GM19455 (cell line): ENCODE data around the gene NCBP2.
A peak's percentile ranks its signal among the peaks of the same experiment; 100 is the strongest.

Experiments used
- ATAC-seq: cut with Tn5 transposase; IDR thresholded peaks from one replicate; pipeline ENCODE4 v1.9.1; 2021; ENCODE audit not compliant: unreplicated experiment

The NCBP2 gene

DNA sequence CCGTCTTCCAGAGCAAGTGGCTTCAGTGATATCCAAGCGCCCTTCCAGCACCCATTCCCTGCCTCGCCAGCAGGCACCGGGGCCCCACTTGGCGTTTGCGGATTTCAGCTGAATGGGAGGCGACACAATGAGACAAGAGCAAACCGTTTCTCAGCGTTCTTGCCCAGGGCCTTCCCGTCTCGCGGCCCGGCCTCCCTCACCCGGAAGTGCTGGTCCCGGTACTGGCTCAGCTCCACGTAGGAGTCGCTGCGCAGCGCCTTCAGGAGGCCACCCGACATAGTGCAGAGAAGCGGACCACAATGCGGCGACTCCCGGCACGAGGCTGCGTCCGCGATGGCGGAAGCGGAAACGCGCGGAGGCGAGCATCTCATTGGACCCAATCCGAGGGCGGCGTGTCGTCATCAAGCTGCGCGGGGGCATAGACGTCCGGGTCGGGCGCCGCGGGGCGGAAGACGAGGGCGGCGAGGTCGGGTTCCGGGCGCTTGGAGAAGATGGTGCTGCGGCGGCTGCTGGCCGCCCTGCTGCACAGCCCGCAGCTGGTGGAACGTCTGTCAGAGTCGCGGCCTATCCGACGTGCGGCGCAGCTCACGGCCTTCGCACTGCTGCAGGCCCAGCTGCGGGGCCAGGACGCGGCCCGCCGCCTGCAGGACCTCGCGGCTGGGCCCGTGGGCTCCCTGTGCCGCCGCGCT is at the start of gene NCBP2:
TSS of gene NCBP2 (minus strand) at position 303 of the 689 bp plus-strand sequence. CDS start at position 278, 25 bp downstream.
- peak; percentile 91 for ATAC-seq

DNA sequence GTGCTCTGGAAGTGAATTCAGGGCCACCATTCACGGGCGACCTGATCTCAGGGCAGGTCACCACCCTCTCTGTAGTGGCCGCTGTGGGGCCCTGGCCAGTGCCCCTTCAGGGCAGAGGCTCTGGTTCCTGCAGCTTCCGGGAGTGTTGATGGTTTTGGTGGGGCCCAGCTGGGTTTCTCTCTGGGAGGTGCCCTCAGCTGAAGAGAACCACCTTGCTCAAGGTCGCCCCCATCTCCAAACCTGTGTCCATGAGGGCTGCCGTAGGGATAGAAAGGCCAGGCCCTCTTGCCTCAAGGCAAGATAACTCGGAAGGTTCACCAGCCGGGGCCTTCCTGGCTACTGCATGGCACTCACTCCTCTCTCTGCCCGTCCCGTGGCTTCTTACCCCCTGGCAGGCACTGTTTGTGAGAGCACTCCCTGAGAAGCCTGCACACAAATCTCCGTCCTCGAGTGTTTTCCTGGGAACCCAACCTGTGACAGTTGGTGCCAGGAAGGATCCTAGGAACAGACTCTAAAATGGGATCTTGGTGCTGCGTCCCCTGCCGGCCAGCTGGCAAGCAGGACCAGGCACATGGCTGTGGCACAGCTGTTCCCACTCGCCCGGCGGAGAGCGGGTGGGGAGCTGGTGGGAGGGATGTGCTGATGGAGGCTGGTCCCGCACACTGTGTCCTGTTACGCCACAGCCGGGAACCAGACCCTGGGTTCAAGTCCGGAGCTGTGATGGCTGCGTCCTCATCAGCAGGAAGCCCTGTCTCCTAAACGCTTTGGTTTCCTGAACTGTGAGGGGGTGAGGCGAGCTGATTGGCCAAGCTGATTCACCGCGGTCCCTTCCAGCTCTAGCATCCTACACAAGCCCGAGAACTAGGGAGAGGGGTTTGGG is 49.5 kb upstream of the NCBP2 start:
- no peak for ATAC-seq

DNA sequence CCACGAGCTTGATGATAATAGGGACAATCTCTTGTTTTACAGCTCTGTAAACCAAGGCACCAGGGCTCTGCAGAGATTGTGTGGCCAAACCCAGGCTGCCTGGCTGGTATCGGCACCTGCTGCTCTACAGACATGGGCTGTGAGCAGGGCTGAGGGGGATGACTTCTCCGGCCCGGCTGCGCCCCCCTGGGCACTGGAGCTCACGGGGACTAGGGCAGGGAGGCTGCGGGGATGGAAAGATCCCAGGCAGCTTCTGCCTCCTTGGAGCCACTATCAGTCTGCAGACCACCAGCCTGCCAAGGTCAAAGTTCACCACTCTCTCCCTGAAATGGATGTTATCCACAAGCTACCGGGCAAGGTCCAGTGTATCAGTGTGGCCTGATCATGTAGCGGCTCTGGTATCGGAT is 48.3 kb upstream of the NCBP2 start:
- no peak for ATAC-seq

DNA sequence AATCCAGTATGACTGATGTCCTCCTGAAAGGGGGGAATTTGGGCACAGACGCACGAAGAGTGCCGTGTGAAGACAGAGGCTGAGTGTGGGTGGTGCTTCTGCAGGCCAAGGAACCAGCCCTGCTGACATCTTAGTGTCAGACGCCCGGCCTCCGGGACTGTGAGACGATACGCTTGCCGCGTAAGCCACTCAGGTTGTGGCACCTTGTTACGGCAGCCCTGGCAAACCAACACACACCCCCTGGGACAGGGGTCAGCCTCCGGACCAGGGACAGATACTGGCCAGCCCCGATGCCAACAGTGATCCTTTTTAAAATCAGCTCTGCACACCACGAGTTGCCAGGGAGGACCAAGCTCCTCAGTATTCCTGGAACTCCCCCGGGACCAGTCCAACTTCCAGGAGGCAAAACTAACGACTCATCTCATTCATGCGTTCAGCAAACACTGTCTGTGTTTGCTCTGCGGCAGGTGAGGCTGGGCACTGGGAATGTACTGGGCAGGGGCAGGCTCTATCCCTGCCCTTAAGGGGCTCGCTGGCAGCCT is 47.5 kb upstream of the NCBP2 start:
- ATAC-seq: no peak

DNA sequence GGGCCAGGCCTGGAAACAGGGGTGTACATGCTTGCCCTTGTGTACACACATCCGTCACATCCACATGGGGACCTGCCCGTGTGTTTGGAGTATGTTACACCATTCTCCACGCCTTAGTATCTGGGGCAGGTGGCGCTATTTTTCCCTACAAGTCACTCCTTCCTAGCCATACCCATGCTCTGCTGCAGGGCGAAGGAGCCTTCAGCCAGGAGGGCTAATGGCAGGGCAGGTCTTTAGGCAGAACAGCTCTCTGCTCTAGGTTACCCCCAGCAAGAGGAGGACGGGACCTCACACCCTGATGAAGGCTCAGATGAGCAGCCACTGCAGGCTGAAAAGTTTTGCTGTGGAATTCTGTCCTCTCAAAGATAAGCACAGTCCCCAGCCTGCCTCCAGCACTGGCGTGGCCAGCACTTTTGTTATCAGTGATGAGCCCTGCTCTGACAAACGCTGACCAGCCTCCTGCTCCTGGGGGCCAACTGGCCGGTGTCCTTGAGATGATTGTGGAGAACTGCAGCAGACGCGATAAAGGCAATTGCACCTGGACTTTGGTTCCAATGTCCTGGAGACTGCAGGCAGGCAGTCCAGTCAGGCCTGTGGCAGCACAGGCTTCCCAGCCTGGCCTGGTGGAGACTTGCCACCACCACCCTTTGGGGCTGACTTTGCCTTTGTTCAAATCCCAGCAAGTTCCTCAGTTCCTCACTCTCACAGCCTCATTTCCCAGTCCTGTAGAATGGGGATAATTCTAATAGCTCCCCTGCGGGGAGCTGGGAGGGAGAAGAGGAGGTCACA is 46.1 kb upstream of the NCBP2 start:
- ATAC-seq: no peak

DNA sequence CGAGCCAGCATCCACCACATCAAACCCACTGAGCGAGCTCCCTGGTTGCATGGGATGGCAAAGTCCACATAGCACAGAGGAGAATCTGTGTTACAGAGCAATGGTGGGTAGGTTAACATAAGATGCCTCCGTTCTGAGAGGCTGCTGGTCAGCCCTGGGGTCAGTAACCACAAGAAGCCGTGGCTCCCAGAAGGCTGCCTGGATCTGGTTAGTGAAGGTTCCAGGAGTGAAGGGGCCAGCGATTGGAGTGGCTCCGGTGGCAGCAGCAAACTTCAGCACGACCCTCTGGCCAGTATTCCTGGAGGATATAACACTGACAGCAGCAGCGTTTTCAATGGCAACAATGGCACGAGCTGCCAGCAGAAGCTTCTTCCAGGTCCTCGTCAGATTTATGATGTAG is 44.7 kb upstream of the NCBP2 start:
- ATAC-seq: no peak

DNA sequence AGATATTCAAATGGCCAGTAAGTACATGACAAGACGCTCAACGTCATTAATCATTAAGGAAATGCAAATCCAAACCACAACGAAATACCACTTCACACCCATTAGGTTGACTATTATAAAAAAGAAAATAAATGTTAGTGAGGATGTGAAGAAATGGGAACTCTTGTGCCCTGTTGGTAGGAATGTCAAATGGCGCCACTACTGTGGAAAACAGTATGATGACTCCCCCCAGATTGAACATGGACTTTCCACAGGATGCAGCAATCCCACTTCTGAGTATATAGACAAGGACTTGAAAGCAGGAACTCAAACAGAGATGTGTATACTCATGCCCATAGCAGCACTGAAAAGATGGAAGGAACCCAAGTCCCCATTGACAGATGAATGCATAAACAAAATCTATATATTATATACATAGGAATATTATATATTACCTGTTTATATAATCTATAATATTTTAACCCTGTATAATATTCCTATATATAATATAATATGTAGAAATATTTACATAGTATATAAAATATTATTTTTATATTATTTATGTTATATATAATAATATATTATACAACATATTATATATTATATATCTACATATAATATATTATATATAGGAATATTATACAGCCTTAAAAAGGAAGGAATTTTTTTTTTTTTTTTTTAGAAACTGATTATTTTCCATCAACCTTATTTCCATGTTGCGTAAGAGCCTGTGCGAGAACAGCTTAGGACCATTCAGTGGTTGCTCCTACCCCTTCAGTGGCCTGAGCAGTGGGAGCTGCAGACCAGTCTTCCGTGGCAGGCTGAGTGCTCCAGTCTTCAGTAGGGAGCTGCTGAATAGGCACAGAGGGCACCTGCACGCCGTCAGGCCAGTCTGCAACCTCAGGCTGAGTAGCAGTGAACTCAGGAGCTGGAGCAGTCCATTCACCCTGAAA is 43.9 kb upstream of the NCBP2 start:
- ATAC-seq: no peak

DNA sequence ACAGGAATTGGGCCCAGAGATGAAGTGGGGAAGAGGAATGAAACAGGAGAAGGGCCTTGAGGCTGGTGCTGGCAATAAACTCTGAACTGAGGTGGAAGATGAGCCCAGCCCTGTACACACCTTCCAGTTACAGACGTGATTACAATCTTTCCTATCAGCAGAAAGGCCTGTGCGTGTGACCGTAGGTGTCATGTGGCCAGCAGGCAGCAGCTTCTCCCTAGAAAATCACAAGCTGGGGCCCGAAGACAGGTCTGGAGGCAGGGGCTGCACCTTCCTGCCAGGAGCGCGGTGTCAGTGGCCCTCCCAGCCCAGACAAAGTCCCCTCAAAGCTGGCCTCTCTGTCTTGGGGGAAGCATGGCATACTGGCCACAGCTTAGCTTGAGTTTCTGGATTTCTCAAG is 43.0 kb upstream of the NCBP2 start:
- no peak for ATAC-seq

DNA sequence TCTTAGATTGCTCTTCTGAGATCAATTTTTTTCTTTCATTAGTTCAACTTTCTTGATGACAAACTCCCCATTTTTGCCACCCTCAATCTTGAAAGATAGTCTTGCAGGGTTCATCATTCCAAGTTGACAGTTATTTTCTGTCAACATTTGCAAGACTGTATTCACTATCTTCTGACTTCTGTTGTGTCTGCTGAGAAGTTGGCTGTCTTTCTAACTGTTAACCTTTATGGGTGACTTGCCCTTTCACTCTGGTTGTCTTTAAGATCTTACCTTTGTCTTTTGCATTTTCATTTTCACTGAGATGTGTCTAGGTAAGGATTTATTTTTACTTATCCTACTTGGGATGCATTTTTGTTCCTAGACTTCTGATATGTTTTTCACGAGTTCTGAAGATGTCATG is 40.9 kb upstream of the NCBP2 start:
- ATAC-seq: no peak

DNA sequence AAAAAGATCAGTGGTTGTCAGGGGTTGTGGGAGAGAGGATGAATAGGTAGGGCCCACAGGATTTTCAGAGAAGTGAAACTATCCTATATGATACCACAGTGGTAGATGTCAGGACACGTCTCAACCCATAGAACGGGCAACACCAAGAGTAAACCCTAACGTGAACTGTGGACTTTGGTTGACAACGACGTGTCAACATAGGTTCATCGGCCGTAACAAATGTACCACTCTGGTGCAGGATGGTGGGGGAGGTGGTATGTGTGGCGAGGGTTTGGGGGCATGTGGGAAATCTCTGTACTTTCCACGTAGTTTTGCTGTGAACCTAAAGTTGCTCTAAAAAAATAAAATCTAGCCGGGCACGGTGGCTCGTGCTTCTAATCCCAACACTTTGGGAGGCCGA is 39.3 kb upstream of the NCBP2 start:
- no peak for ATAC-seq

DNA sequence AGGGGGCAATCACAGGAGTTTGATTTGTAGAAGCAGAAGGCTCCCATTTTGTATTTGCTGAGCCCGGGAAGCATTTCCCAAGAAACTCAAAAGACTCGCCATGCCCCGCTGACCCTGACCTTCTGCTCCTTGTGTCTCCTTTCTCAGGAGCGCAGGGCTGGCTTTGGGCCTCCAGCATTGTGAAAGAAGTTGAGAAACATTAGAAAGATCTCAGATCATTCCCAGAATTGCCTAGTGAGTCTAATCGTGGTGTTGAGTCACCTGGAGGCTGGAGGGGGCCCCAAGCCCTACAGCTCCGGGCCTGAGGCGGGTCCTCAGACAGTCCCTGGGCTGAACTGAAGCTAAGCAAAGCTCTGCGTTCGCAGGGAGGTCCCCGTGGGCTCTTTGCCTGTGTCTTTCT is 37.2 kb upstream of the NCBP2 start:
- no peak for ATAC-seq

DNA sequence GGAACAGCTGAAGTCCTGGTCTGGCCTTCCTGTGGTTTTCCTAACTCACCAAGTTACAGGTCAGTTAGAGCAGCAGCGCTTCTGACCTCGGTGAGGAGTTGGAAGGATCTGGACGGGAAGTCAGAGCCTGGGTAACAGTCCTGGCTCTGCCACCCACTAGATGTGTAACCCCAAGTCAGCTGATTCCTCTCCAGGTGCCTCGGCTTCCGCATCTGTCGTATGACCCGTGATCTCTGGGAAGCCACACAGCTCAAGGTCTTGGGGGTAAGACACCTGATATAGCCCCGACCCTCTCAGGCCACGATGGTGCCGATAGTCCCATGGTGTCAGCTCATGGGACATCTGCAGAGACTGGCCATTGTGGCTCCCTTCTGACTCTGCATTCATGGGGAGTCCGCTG is 34.6 kb upstream of the NCBP2 start:
- no peak for ATAC-seq

DNA sequence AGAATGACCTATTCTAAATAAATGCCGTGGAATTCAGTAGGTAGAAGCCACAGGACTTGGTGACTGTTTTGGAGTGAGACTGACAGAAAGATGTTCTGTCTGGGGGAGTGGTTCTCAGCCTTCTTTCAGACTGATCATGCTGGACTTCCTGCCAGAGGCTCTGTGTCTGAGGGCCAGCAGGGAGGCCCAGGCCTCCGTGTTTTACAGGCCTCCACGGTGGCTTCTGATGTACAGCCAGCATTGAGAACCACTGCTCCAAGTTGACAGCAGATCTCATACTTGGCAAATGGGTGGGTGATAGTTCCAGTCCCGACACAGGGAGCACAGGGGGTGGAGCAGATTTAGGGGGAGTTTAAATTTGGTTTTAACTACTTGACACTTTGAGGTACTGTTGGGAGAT is 33.0 kb upstream of the NCBP2 start:
- ATAC-seq: no peak

DNA sequence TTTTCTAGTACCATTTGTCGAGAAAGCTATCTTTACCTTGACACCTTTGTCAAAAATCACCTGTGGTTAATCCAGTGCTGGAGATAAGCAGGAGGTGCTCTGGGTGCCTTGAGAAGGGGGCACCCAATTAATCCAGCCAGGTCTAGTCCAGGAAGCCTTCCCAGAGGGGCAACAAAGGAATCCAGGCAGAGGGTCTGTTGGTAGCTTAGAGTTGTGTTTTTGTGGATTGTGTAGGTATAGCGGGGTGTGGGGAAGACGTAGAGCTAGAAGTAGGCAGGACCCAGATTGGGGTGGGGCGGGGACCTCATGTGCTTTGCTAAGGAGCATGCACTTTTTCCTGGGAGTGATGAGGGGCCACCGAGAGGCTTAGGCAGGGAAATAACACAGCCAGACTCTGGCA is 32.3 kb upstream of the NCBP2 start:
- no peak for ATAC-seq

DNA sequence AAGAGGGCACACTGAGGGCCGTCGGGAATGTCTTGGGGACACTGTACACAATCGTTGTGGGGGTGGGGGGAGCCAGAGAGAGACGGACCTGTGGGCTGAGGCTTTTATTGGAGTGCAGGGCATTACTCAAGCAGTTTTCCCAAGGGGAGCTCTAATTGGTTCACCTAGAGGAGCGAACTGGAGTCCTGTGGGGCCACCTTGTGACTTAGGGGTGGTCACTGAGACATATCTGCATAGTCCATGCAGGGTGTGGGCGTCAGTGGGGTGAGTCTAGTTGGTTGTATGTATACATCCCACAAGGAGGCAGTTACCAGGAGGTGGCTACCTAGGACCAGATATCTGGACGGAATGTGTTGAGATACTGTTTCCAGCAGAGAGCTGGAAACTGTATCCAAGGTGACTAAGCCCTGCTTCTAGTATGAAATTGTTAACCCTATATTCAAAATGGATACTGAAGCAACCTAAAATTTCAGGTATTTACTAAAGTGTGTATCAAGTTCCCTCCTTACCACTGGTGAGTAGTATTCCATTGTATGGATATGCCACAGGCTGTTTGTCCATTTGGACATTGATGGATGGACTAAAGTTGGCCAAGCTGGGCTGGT is 28.9 kb upstream of the NCBP2 start:
- ATAC-seq: no peak

DNA sequence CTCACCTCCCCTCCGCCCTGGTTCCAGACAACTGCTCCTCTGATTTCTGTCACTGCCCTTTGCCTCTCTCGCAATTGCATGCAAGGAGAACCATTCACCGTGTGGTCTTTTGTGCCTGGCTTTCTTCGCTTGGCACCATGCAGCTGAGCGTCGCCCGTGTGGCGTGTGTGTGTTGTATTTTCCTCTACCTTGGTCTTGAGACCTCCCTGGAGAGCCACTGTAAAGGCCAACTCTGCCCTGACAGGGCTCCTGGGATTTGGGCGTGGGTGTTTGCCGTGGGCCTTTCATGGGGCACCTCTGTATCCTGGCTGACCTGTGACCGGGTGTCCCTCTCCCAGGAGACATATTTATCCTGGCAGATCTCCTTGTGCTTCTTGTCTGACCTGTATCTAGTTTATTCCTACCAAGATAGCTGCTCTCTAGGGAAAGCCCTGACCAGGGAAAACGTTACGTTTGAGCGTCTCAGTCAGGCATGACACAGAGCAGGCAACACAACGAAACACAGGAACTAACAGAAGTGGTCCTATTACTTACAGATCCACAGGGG is 28.3 kb upstream of the NCBP2 start:
- ATAC-seq: no peak

DNA sequence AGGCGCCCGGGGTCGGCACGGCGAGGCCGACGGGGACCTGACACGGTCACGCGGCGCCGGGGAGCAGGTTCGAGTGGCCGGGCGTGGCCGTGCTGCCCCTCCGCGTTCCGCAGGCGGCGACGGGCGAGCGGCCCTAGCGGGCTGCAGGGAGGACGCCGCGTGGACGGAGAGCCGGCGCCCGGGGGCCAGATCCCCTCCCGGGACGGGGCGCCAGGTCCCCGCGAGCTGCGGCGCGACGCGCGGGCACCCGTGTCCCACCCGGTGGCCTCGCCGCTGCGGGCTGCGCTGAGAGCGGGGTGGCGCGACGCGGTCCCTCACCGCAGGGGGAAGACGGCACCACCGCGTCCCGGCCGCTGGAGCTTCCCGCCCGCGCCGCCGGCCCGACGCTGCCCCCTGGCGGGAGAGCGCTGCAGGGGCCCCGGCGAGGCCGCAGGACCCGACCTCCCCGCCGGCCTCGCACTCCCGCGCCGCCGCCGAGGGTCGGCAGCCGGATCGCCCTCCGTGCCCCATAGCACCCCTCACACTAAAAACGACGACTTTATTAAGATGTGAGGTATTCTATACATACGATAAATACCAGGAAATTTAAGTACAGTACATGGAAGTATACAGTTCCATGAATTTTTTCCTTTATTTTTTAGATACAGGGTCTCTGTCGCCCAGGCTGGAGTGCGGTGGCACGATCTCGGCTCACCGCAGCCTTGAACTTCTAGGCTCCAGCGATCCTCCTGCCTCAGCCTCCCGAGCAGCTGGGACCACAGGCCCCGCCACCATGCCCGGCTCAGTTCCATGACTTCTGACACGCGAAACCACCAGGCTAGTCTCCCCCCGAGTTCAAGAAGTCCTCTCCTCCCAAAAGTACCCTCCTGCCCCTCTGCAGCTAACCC is 27.6 kb upstream of the NCBP2 start:
- peak; percentile 49 for ATAC-seq

DNA sequence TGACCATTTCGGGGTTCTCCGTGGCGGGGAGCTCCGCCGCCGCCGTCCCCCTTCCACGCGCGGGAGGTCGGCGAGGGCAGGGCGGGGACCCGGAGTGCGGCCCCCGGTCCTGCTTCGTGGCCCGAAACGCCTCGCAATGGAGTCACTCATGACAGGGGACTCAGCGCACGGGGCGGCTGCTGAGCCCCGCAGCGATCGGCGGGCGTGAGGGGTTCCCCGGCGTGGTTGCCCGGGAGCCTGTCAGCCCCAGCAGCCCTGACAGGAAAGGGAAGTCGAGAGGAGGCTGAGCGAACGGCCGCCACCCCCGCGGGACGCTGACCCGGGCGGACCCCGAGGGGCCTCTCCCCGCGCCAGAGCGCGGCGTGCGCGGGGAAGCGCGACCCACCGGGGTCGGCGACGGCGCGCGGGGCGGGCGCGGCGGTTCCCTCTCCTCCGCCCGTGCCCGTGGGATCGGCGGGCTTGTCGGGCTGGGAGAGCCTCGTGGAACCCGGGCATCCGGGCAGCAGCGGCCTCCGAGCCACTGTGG is 26.9 kb upstream of the NCBP2 start:
- ATAC-seq: peak; percentile 46
